ENCODE results near the gene MAP3K20. TPM values are rescaled to one million over a fixed set of nuclear protein-coding genes. Genes with fewer than 3 reads are reported as not detected.

The MAP3K20 gene
- total and polyA plus RNA-seq, 2 experiments from 2014 or later = 7.6 to 9.6 TPM

DNA sequence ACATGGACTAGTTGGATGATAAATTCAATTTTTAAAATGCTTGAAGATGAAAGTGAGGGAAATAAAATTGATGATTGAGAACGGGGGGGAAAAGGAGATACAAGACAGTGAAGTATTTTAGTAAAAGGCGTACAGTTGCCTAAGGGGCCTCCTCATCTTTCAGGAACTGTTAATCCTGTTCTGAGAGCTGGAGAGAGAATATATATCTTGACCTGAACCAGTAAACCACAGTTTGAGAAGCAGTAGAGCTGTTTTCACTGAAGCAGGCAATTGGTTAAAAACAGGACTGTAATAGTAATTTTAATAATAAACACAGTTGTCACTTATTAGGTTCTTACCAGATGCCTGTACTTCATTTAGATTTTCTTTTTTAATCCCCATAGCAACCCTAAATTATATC, 137.5 kb downstream of the MAP3K20 start (continued):
- TF ChIP-seq, protein P1, sequence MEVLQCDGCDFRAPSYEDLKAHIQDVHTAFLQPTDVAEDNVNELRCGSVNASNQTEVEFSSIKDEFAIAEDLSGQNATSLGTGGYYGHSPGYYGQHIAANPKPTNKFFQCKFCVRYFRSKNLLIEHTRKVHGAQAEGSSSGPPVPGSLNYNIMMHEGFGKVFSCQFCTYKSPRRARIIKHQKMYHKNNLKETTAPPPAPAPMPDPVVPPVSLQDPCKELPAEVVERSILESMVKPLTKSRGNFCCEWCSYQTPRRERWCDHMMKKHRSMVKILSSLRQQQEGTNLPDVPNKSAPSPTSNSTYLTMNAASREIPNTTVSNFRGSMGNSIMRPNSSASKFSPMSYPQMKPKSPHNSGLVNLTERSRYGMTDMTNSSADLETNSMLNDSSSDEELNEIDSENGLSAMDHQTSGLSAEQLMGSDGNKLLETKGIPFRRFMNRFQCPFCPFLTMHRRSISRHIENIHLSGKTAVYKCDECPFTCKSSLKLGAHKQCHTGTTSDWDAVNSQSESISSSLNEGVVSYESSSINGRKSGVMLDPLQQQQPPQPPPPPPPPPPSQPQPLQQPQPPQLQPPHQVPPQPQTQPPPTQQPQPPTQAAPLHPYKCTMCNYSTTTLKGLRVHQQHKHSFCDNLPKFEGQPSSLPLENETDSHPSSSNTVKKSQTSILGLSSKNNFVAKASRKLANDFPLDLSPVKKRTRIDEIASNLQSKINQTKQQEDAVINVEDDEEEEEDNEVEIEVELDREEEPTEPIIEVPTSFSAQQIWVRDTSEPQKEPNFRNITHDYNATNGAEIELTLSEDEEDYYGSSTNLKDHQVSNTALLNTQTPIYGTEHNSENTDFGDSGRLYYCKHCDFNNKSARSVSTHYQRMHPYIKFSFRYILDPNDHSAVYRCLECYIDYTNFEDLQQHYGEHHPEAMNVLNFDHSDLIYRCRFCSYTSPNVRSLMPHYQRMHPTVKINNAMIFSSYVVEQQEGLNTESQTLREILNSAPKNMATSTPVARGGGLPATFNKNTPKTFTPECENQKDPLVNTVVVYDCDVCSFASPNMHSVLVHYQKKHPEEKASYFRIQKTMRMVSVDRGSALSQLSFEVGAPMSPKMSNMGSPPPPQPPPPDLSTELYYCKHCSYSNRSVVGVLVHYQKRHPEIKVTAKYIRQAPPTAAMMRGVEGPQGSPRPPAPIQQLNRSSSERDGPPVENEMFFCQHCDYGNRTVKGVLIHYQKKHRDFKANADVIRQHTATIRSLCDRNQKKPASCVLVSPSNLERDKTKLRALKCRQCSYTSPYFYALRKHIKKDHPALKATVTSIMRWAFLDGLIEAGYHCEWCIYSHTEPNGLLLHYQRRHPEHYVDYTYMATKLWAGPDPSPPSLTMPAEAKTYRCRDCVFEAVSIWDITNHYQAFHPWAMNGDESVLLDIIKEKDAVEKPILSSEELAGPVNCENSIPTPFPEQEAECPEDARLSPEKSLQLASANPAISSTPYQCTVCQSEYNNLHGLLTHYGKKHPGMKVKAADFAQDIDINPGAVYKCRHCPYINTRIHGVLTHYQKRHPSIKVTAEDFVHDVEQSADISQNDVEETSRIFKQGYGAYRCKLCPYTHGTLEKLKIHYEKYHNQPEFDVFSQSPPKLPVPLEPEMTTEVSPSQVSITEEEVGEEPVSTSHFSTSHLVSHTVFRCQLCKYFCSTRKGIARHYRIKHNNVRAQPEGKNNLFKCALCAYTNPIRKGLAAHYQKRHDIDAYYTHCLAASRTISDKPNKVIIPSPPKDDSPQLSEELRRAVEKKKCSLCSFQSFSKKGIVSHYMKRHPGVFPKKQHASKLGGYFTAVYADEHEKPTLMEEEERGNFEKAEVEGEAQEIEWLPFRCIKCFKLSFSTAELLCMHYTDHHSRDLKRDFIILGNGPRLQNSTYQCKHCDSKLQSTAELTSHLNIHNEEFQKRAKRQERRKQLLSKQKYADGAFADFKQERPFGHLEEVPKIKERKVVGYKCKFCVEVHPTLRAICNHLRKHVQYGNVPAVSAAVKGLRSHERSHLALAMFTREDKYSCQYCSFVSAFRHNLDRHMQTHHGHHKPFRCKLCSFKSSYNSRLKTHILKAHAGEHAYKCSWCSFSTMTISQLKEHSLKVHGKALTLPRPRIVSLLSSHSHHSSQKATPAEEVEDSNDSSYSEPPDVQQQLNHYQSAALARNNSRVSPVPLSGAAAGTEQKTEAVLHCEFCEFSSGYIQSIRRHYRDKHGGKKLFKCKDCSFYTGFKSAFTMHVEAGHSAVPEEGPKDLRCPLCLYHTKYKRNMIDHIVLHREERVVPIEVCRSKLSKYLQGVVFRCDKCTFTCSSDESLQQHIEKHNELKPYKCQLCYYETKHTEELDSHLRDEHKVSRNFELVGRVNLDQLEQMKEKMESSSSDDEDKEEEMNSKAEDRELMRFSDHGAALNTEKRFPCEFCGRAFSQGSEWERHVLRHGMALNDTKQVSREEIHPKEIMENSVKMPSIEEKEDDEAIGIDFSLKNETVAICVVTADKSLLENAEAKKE (CRISPR knock-in tag; IDR thresholded peaks at IDR 0.05) = no peak
- TF ChIP-seq, protein P2, sequence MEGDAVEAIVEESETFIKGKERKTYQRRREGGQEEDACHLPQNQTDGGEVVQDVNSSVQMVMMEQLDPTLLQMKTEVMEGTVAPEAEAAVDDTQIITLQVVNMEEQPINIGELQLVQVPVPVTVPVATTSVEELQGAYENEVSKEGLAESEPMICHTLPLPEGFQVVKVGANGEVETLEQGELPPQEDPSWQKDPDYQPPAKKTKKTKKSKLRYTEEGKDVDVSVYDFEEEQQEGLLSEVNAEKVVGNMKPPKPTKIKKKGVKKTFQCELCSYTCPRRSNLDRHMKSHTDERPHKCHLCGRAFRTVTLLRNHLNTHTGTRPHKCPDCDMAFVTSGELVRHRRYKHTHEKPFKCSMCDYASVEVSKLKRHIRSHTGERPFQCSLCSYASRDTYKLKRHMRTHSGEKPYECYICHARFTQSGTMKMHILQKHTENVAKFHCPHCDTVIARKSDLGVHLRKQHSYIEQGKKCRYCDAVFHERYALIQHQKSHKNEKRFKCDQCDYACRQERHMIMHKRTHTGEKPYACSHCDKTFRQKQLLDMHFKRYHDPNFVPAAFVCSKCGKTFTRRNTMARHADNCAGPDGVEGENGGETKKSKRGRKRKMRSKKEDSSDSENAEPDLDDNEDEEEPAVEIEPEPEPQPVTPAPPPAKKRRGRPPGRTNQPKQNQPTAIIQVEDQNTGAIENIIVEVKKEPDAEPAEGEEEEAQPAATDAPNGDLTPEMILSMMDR (conservative IDR thresholded peaks at IDR 0.05; ENCODE audit: low read depth in 2 of 2) = no peak
- TF ChIP-seq ZNF114 (CRISPR knock-in tag; IDR thresholded peaks at IDR 0.05) = no peak
- TF ChIP-seq, protein P3, sequence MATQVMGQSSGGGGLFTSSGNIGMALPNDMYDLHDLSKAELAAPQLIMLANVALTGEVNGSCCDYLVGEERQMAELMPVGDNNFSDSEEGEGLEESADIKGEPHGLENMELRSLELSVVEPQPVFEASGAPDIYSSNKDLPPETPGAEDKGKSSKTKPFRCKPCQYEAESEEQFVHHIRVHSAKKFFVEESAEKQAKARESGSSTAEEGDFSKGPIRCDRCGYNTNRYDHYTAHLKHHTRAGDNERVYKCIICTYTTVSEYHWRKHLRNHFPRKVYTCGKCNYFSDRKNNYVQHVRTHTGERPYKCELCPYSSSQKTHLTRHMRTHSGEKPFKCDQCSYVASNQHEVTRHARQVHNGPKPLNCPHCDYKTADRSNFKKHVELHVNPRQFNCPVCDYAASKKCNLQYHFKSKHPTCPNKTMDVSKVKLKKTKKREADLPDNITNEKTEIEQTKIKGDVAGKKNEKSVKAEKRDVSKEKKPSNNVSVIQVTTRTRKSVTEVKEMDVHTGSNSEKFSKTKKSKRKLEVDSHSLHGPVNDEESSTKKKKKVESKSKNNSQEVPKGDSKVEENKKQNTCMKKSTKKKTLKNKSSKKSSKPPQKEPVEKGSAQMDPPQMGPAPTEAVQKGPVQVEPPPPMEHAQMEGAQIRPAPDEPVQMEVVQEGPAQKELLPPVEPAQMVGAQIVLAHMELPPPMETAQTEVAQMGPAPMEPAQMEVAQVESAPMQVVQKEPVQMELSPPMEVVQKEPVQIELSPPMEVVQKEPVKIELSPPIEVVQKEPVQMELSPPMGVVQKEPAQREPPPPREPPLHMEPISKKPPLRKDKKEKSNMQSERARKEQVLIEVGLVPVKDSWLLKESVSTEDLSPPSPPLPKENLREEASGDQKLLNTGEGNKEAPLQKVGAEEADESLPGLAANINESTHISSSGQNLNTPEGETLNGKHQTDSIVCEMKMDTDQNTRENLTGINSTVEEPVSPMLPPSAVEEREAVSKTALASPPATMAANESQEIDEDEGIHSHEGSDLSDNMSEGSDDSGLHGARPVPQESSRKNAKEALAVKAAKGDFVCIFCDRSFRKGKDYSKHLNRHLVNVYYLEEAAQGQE (IDR thresholded peaks at IDR 0.05; ENCODE audit: unreplicated experiment) = no peak
- TF ChIP-seq NANOG (IDR thresholded peaks at IDR 0.05; ENCODE audit: borderline replicate concordance) = no peak
- TF ChIP-seq, protein P4, sequence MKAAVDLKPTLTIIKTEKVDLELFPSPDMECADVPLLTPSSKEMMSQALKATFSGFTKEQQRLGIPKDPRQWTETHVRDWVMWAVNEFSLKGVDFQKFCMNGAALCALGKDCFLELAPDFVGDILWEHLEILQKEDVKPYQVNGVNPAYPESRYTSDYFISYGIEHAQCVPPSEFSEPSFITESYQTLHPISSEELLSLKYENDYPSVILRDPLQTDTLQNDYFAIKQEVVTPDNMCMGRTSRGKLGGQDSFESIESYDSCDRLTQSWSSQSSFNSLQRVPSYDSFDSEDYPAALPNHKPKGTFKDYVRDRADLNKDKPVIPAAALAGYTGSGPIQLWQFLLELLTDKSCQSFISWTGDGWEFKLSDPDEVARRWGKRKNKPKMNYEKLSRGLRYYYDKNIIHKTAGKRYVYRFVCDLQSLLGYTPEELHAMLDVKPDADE (IDR thresholded peaks at IDR 0.05) = no peak
